Esophagus muscularis mucosa (tissue), 3 donors: ENCODE data around the gene TMEM106B.
"Not testable (repeated sequence)": the region's sequence is repeated elsewhere in the genome, so short reads cannot be mapped to it uniquely, and the experiment has no call there.

ENCODE experiments used
- POLR2A ChIP-seq: fragments of 450-650 bp; IDR thresholded peaks from one replicate; pipeline ENCODE4 v1.6.1; 2017; ENCODE audit warnings: antibody characterized with exemption, moderate library complexity, mild to moderate bottlenecking, low read depth
- POLR2AphosphoS5 ChIP-seq, 2 donors: sonication (generic); formaldehyde crosslinking; IDR thresholded peaks; one replicate each; pipeline ENCODE4 v1.6.1; 2017; ENCODE audit warnings: antibody characterized with exemption in 2 of 2
- TF ChIP-seq, protein P1 (sequence below), 3 experiments: fragments of 200-600 bp in 2 of 3; fragments of 450-650 bp in 1 of 3; sonication (generic) in 2 of 3; IDR thresholded peaks; one replicate each; pipeline ENCODE4 v1.5.1; 2017 to 2019; ENCODE audit warnings: antibody characterized with exemption in 3 of 3, mild to moderate bottlenecking in 2 of 3, moderate library complexity in 1 of 3

DNA sequence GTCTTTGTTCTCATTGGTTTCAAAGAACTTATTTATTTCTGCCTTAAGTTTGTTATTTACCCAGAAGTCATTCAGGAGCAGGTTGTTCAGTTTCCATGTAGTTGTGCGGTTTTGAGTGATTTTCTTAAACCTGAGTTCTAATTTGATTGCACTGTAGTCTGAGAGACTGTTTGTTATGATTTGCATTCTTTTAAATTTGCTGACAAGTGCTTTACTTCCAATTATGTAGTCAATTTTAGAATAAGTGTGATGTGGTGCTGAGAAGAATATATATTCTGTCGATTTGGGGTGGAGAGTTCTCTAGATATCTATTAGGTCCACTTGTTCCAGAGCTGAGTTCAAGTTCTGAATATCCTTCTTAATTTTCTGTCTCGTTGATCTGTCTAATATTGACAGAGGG, 43.0 kb upstream of the TMEM106B start:
- TF ChIP-seq POLR2A; POLR2AphosphoS5 (IDR thresholded peaks at IDR 0.05): not testable (repeated sequence)
- TF ChIP-seq, protein P1, sequence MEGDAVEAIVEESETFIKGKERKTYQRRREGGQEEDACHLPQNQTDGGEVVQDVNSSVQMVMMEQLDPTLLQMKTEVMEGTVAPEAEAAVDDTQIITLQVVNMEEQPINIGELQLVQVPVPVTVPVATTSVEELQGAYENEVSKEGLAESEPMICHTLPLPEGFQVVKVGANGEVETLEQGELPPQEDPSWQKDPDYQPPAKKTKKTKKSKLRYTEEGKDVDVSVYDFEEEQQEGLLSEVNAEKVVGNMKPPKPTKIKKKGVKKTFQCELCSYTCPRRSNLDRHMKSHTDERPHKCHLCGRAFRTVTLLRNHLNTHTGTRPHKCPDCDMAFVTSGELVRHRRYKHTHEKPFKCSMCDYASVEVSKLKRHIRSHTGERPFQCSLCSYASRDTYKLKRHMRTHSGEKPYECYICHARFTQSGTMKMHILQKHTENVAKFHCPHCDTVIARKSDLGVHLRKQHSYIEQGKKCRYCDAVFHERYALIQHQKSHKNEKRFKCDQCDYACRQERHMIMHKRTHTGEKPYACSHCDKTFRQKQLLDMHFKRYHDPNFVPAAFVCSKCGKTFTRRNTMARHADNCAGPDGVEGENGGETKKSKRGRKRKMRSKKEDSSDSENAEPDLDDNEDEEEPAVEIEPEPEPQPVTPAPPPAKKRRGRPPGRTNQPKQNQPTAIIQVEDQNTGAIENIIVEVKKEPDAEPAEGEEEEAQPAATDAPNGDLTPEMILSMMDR (IDR thresholded peaks at IDR 0.05), result not testable (repeated sequence)
